Activated CD8-positive, alpha-beta memory T cell treated with anti-CD3 and anti-CD28 coated beads, Interleukin-2, amount 50 U/mL, for 1 hour (primary cell): ENCODE measurements around the gene SLC25A40.
"Not testable (repeated sequence)": the region's sequence is repeated elsewhere in the genome, so short reads cannot be mapped to it uniquely, and the experiment has no call there.

Experiments used
- DNase-seq: peaks from one replicate; pipeline ENCODE4 v3.0.0-alpha.2; 2020; ENCODE audit errors: extremely low read depth

The SLC25A40 gene

GRCh38 chr7:87876040-87876868 lies at the start of gene SLC25A40, which contains the start of gene DBF4:
Gene SLC25A40 (minus strand): TSS chr7:87876360. CDS start chr7:87858727, 17,633 bp downstream.
Gene DBF4 (plus strand): TSS chr7:87876493. CDS start chr7:87876733, 240 bp downstream.
- DNase-seq: peak; percentile 81

DNA sequence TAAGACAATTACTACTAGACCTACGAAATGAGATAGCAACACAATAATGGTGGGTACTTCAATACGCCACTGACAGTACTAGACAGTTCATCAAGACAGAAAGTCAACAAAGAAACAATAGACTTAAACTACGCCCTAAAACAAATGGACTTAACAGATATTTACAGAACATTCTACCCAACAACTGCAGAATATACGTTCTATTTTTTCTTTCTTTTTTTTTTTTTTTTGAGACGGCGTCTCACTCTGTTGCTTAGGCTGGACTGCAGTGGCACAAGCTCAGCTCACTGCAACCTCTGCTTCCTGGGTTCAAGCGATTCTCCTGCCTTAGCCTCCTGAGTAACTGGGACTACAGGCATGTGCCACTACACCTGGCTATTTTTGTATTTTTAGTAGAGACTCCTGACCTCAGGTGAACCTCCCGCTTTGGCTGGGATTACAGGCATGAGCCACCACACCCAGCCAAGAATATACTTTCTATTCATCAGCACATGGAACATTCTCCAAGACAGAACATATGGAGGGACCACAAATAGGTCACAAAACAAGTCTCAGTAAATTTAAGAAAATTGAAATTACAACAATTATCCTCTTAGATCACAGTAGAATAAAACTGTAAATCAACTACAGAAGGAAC lies 46.7 kb upstream of the SLC25A40 start:
- not testable (repeated sequence) for DNase-seq

- DNase-seq: no peak
These were observed 44.4 kb upstream of the SLC25A40 start for GRCh38 chr7:87920578-87920977.

- no peak for DNase-seq
These were observed 43.7 kb upstream of the SLC25A40 start for GRCh38 chr7:87919875-87920274.

DNA sequence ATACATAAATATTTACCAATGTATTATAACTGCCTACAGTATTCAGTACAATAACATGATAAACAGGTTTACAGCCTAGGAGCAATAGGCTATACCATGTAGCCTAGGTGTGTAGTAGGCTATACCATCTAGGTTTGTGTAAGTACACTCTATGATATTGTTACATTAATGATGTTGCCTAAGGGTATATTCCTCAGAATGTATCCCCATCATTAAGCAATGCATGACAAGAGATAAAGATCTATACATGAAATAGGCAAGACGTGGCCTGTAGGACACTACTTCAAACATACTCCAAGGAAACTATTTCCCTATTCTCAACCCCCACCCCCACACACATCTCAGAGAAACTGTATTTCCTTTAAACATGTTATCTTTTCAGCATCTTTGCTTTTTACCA lies 42.6 kb upstream of the SLC25A40 start:
- no peak for DNase-seq

DNA sequence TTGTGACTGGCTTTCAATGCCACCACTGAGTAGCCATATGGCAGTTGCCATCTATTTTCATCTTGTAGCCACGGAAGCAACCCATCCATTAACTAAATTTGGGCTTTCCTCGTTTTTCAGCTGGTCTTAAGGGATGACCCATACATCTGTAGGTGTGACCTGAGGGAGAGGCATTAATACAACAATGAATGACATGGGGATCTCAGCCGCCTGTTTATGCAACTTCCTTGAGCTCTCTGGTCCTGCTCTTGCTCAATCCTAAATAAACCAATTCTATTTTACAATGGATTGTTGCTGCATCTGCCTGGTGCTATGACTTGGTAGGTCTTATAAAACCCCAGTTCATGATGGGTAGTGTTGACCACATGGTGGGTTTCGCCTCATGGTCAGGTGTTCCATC lies 36.0 kb upstream of the SLC25A40 start:
- DNase-seq: no peak

DNA sequence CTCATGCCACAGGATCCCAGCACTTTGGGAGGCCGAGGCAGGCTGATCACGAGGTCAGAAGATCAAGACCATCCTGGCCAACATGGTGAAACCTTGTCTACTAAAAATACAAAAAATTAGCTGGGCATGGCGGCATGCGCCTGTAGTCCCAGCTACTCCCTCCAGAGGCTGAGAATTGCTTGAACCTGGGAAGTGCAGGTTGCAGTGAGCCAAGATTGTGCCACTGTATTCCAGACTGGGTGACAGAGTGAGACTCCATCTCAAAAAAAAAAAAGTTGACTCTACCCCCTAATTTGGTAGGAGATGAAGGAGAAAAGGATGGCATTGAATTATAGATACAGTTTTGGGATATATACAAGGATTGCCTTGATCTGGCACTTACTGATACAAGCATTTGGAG lies 32.7 kb upstream of the SLC25A40 start:
- DNase-seq: not testable (repeated sequence)

GRCh38 chr7:87907136-87907906 lies 31.2 kb upstream of the SLC25A40 start:
- DNase-seq: not testable (repeated sequence)

- no peak for DNase-seq
These were observed 23.1 kb upstream of the SLC25A40 start for GRCh38 chr7:87899255-87899654.

- DNase-seq: no peak
These were observed 19.2 kb upstream of the SLC25A40 start for GRCh38 chr7:87895363-87895762.

DNA sequence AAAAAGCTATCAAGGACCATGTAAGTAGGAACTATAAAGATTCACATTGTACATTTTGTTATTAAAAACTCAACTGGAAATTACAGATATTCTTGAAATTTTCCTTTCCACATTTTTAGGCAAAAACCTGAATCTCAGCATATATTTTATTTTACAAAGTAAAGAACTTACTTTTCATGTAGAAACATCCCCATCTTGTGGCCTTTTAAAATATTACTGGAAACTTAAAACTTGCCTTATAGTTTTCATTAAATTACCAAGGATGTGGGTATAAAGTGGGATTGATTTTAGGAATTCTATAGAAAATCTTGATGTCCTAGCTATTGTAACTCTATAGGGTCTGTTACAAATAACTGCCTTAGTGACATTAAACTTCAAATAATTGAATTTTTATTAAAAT lies 10.7 kb upstream of the SLC25A40 start:
- DNase-seq: no peak

DNA sequence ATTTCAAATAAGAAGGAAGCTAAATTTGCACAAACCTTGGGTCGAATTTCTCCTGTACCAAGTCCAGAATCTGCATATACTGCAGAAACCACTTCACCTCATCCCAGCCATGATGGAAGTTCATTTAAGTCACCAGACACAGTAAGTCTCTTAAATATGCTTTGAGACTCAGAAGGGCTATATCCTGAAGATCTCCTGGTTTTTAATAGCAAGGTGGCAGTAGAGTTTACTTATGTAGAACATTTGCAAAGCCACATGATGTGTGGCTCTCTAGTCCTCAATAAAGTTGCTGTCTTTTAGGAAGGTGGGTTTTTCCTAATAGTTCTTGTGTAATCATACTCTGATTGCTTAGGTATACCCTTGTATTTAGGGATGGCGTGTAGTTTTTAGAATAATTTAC lies 8.9 kb upstream of the SLC25A40 start:
- no peak for DNase-seq

GRCh38 chr7:87882151-87882937 lies 6.2 kb upstream of the SLC25A40 start:
- DNase-seq: no peak

GRCh38 chr7:87878208-87878735 lies 2.1 kb upstream of the SLC25A40 start:
- no peak for DNase-seq

GRCh38 chr7:87877366-87878040 lies 1.3 kb upstream of the SLC25A40 start:
- no peak for DNase-seq

DNA sequence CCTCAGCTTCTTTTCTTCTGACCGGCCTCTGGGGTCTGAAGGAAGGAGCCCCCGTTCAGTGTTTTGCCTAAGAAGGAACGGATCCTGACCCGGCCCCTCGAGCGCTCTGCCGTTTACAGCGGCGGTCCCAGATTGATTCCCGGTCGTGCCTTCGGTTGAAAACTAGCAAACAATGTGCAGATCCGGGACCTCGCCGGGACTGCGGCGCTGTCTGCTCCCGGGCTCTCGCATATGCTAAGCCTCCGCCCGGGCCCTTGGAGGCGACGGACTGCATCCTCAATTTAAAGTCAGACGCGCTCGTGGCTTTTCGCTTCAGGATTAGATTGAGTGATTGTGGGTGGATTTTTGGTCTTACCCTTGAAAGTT lies 692 bp upstream of the SLC25A40 start:
- DNase-seq: no peak

- no peak for DNase-seq
These were observed 765 bp downstream of the SLC25A40 start for GRCh38 chr7:87875151-87876039.

GRCh38 chr7:87874066-87874465 lies 2.1 kb downstream of the SLC25A40 start:
- no peak for DNase-seq

GRCh38 chr7:87873328-87873727 lies 2.8 kb downstream of the SLC25A40 start:
- DNase-seq: not testable (repeated sequence)

GRCh38 chr7:87872346-87872745 lies 3.8 kb downstream of the SLC25A40 start:
- no peak for DNase-seq
